ENCODE data around the gene RGS14. TPM values are rescaled to one million over a fixed set of nuclear protein-coding genes. Genes with fewer than 3 reads are reported as not detected.

Gene RGS14
- total RNA-seq, 4 donors from 2014 or later: 38.5 to 85.9 (median 68.8) TPM

- Histone ChIP-seq H3K36me3 (no peaks in the 10 kb centered on the region), H3K4me3 (no peak overlapping the region), H3K4me1 (peaks cover 34% of the 10 kb centered on the region), H3K27me3 (peaks cover 32% of the 10 kb centered on the region), H3K9me3 (no peaks in the 10 kb centered on the region), H3K27ac (no peak overlapping the region)
- 94% methylated on average over 2 of the region's 2 CpGs for WGBS
- no peak for DNase-seq (ENCODE audit: low spot score in 2 of 2)
- TF ChIP-seq EP300 (IDR thresholded peaks at IDR 0.05) (no peak), POLR2AphosphoS5 (IDR thresholded peaks at IDR 0.05) (no peak), POLR2A (IDR thresholded peaks at IDR 0.05) (no peak), CTCF (IDR thresholded peaks at IDR 0.05) (no peak)
Measured at GRCh38 chr5:177405312-177405711, 47.6 kb downstream of the RGS14 start.

GRCh38 chr5:177405805-177406204, 48.1 kb downstream of the RGS14 start:
- peaks cover 31% of the 10 kb centered on the region for H3K4me1 ChIP-seq
- H3K9me3 ChIP-seq: no peaks in the 10 kb centered on the region
- peaks cover 27% of the 10 kb centered on the region for H3K27me3 ChIP-seq
- no peak overlapping the region for H3K27ac ChIP-seq
- no peaks in the 10 kb centered on the region for H3K36me3 ChIP-seq
- TF ChIP-seq POLR2A (IDR thresholded peaks at IDR 0.05): no peak
- no peak for TF ChIP-seq POLR2AphosphoS5 (IDR thresholded peaks at IDR 0.05)
- TF ChIP-seq CTCF (IDR thresholded peaks at IDR 0.05): no peak
- WGBS: 86% methylated on average over 5 of the region's 5 CpGs
- H3K4me3 ChIP-seq: no peak overlapping the region
- DNase-seq (ENCODE audit: low spot score in 2 of 2): no peak

GRCh38 chr5:177409043-177409801, 51.5 kb downstream of the RGS14 start, which contains the start of gene F12:
F12 (minus strand) TSS chr5:177409564; CDS start chr5:177409527, 37 bp downstream.
- Histone ChIP-seq H3K27ac (no peak within 1 kb of the TSS), H3K4me3 (no peak within 1 kb of the TSS), H3K27me3 (no peaks in the 10 kb centered on the region), H3K36me3 (no peaks in the 10 kb centered on the region), H3K9me3 (no peaks in the 10 kb centered on the region), H3K4me1 (peaks cover 7% of the 10 kb centered on the region)
- WGBS: 94% methylated on average over 8 of the region's 9 CpGs
- TF ChIP-seq CTCF (IDR thresholded peaks at IDR 0.05) (no peak), POLR2A (IDR thresholded peaks at IDR 0.05) (no peak), POLR2AphosphoS5 (IDR thresholded peaks at IDR 0.05) (no peak), EP300 (IDR thresholded peaks at IDR 0.05) (no peak)
- no peak for DNase-seq (ENCODE audit: low spot score in 2 of 2)

- no peak for TF ChIP-seq POLR2AphosphoS5 (IDR thresholded peaks at IDR 0.05)
- TF ChIP-seq POLR2A (IDR thresholded peaks at IDR 0.05): no peak
- no peak for TF ChIP-seq CTCF (IDR thresholded peaks at IDR 0.05)
- no peak for TF ChIP-seq EP300 (IDR thresholded peaks at IDR 0.05)
- H3K36me3 ChIP-seq: no peaks in the 10 kb centered on the region
- 81% methylated on average over 3 of the region's 3 CpGs for WGBS
- no peaks in the 10 kb centered on the region for H3K27me3 ChIP-seq
- H3K27ac ChIP-seq: no peak overlapping the region
- no peaks in the 10 kb centered on the region for H3K4me1 ChIP-seq
- no peak overlapping the region for H3K4me3 ChIP-seq
- H3K9me3 ChIP-seq: no peaks in the 10 kb centered on the region
- DNase-seq (ENCODE audit: low spot score in 2 of 2): no peak
Measured at GRCh38 chr5:177410575-177410974, 52.9 kb downstream of the RGS14 start.

- no peak for TF ChIP-seq CTCF (IDR thresholded peaks at IDR 0.05)
- TF ChIP-seq EP300 (IDR thresholded peaks at IDR 0.05): no peak
- no peak for TF ChIP-seq POLR2A (IDR thresholded peaks at IDR 0.05)
- no peak for TF ChIP-seq POLR2AphosphoS5 (IDR thresholded peaks at IDR 0.05)
- Histone ChIP-seq H3K4me1 (no peaks in the 10 kb centered on the region), H3K4me3 (no peak overlapping the region), H3K9me3 (no peaks in the 10 kb centered on the region), H3K36me3 (no peaks in the 10 kb centered on the region), H3K27me3 (no peaks in the 10 kb centered on the region), H3K27ac (no peak overlapping the region)
- WGBS: 67% methylated on average over 8 of the region's 8 CpGs
- no peak for DNase-seq (ENCODE audit: low spot score in 2 of 2)
Measured at GRCh38 chr5:177412603-177413233, 55.0 kb downstream of the RGS14 start.
